Measurements from ENCODE around the gene IGF2BP2.
"Not testable (repeated sequence)": the region's sequence is repeated elsewhere in the genome, so short reads cannot be mapped to it uniquely, and the experiment has no call there.

The IGF2BP2 gene

GRCh38 chr3:185842241-185842640, 17.4 kb upstream of the IGF2BP2 start:
- H3K27ac ChIP-seq = no peak overlapping the region
- DNase-seq (ENCODE audit: low spot score) = no peak
- TF ChIP-seq CTCF (IDR thresholded peaks at IDR 0.05) = no peak
- H3K4me3 ChIP-seq = no peak overlapping the region

- H3K4me3 ChIP-seq; H3K27ac ChIP-seq; DNase-seq (ENCODE audit: low spot score): not testable (repeated sequence)
Observed at GRCh38 chr3:185838417-185838989, 13.7 kb upstream of the IGF2BP2 start.

GRCh38 chr3:185837414-185837813, 12.6 kb upstream of the IGF2BP2 start:
- no peak for TF ChIP-seq CTCF (IDR thresholded peaks at IDR 0.05)
- no peak overlapping the region for H3K4me3 ChIP-seq
- DNase-seq (ENCODE audit: low spot score) = no peak
- H3K27ac ChIP-seq = no peak overlapping the region

GRCh38 chr3:185831990-185832389, 7.1 kb upstream of the IGF2BP2 start:
- DNase-seq (ENCODE audit: low spot score) = no peak
- Histone ChIP-seq H3K4me3 (no peak overlapping the region), H3K27ac (no peak overlapping the region)
- TF ChIP-seq CTCF (IDR thresholded peaks at IDR 0.05) = no peak

- no peak overlapping the region for H3K27ac ChIP-seq
- no peak for DNase-seq (ENCODE audit: low spot score)
- TF ChIP-seq CTCF (IDR thresholded peaks at IDR 0.05) = no peak
- H3K4me3 ChIP-seq = no peak overlapping the region
Observed at GRCh38 chr3:185831195-185831594, 6.4 kb upstream of the IGF2BP2 start.

GRCh38 chr3:185830018-185830797, 5.4 kb upstream of the IGF2BP2 start:
- no peak for DNase-seq (ENCODE audit: low spot score)
- Histone ChIP-seq H3K27ac (no peak overlapping the region), H3K4me3 (no peak overlapping the region)
- no peak for TF ChIP-seq CTCF (IDR thresholded peaks at IDR 0.05)

- TF ChIP-seq CTCF (IDR thresholded peaks at IDR 0.05) = no peak
- no peak overlapping the region for H3K4me3 ChIP-seq
- no peak overlapping the region for H3K27ac ChIP-seq
- DNase-seq (ENCODE audit: low spot score) = no peak
Observed at GRCh38 chr3:185828755-185829154, 3.9 kb upstream of the IGF2BP2 start.

Measured in coronary artery (tissue), 2 donors.